OCI-LY1 (cell line): Measurements from ENCODE around the gene ATP2A2.
"Not testable (repeated sequence)": the region's sequence is repeated elsewhere in the genome, so short reads cannot be mapped to it uniquely, and the experiment has no call there.

ENCODE experiments used
- EZH2 ChIP-seq: fragments of 200-600 bp; sonication (generic), shearing (Covaris generic); IDR thresholded peaks from 2 replicates; pipeline ENCODE4 v1.8.0; 2017; ENCODE audit warnings: borderline replicate concordance, mixed run types, mild to moderate bottlenecking, antibody characterized with exemption, low read length, moderate library complexity, mixed read lengths
- TF ChIP-seq, protein P1 (sequence below): fragments of 200-600 bp; sonication (generic), shearing (Covaris generic); IDR thresholded peaks from 2 replicates; pipeline ENCODE4 v1.5.1; 2017; ENCODE audit warnings: mild to moderate bottlenecking, antibody characterized with exemption, low read length, moderate library complexity, mixed read lengths

DNA sequence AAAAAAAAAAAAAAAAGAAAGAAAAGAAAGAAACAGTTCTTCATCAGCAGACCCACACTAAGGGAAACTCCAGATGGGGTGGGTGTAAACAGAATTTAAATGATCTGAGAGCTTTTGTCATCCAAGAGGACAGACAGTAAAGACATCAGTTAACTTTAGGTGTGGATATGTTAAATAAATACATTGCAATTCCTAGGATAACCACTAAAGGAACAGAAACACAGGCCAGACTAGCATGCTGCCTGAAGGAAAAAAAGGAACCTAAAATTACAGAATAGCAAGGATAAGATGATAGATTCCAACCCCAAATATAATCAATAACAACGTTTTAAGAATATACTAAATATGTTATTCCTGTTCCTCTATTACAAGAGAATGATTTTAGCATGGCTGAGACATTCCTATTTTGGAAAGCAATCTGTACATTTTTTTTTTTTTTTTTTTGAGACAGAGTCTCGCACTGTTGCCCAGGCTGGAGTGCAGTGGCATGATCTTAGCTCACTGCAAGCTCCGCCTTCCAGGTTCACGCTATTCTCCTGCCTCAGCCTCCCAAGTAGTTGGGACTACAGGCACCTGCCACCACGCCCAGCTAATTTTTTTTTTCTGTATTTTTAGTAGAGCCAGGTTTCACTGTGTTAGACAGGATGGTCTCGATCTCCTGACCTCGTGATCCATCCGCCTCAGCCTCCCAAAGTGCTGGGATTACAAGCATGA, 77.5 kb downstream of the ATP2A2 start:
- TF ChIP-seq, protein P1, sequence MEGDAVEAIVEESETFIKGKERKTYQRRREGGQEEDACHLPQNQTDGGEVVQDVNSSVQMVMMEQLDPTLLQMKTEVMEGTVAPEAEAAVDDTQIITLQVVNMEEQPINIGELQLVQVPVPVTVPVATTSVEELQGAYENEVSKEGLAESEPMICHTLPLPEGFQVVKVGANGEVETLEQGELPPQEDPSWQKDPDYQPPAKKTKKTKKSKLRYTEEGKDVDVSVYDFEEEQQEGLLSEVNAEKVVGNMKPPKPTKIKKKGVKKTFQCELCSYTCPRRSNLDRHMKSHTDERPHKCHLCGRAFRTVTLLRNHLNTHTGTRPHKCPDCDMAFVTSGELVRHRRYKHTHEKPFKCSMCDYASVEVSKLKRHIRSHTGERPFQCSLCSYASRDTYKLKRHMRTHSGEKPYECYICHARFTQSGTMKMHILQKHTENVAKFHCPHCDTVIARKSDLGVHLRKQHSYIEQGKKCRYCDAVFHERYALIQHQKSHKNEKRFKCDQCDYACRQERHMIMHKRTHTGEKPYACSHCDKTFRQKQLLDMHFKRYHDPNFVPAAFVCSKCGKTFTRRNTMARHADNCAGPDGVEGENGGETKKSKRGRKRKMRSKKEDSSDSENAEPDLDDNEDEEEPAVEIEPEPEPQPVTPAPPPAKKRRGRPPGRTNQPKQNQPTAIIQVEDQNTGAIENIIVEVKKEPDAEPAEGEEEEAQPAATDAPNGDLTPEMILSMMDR = not testable (repeated sequence)
- TF ChIP-seq EZH2 = not testable (repeated sequence)
